ENCODE data around the gene TADA1. TPM values are rescaled to one million over a fixed set of nuclear protein-coding genes. Genes with fewer than 3 reads are reported as not detected.

TADA1 gene
- total and polyA plus RNA-seq, 4 donors = 9.1 to 21.3 (median 15.0) TPM

DNA sequence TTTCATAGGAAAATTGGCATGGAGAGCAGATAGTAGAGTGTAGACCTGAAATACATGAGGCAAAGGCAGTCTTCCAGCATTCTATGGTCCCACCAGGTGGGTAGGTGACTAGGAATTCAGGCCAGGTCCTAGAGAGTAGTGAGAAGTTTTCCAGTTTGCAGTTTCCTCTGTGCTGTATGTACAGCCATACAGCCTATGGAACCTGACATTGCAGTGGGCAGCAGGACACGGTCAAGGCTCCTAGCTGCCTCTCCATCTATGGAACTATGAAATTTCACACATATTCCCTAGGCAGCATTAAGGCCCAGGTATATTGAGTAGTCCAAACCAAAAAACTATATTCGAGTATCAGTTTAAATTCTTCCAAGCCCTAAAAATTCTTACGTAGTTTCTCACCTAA is 20.5 kb downstream of the TADA1 start:
- H3K27ac ChIP-seq (ENCODE audit: low read depth in 1 of 2, low read length in 2 of 2) = no peak overlapping the region
- H3K27me3 ChIP-seq (ENCODE audit: control insufficient read depth in 4 of 4, insufficient read depth in 4 of 4, low read length in 3 of 4) = no peaks in the 10 kb centered on the region
- no peak for TF ChIP-seq JUND (IDR thresholded peaks at IDR 0.05)
- no peaks in the 10 kb centered on the region for H3K9me3 ChIP-seq (ENCODE audit: control insufficient read depth in 4 of 4, low read length in 3 of 4)
- DNase-seq (ENCODE audit: low spot score) = no peak
- 93% methylated on average over 3 of the region's 3 CpGs for whole genome bisulfite sequencing
- peaks cover 0 to 10% (median 0%) of the 10 kb centered on the region in 4 donors for H3K4me1 ChIP-seq (ENCODE audit: control insufficient read depth in 4 of 4, insufficient read depth in 4 of 4, low read length in 3 of 4)
- peaks cover 16 to 58% (median 54%) of the 10 kb centered on the region in 4 donors for H3K36me3 ChIP-seq (ENCODE audit: control insufficient read depth in 4 of 4, insufficient read depth in 3 of 4, low read depth in 1 of 4, low read length in 3 of 4)
- no peak overlapping the region for H3K9ac ChIP-seq (ENCODE audit: low read depth in 1 of 2, low read length in 2 of 2)
- no peak overlapping the region for H3K4me3 ChIP-seq (ENCODE audit: low read depth in 1 of 3, low read length in 3 of 3)

DNA sequence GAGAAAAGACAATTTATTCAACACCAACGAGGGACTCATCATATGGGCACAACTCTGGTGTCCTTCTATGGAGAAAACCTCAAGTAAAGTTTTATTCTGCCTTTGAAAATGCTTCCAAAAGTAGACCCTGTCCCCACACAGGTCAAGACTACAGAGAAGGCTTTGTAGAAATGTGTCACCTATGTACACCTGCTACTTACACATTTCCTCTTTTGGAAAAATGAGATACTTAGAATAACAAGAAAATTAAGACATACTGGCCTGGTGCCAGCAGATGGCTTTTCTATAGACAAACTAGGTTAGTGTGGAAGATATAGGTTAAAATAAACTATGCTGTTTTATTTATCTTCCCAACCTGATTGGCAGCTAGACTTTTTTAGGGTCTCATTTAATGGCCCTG is 23.1 kb downstream of the TADA1 start:
- H3K4me1 ChIP-seq (ENCODE audit: control insufficient read depth in 4 of 4, insufficient read depth in 4 of 4, low read length in 3 of 4) = no peaks in the 10 kb centered on the region
- no peaks in the 10 kb centered on the region for H3K9me3 ChIP-seq (ENCODE audit: control insufficient read depth in 4 of 4, low read length in 3 of 4)
- H3K27ac ChIP-seq (ENCODE audit: low read depth in 1 of 2, low read length in 2 of 2) = no peak overlapping the region
- peaks cover 20 to 66% (median 58%) of the 10 kb centered on the region in 4 donors for H3K36me3 ChIP-seq (ENCODE audit: control insufficient read depth in 4 of 4, insufficient read depth in 3 of 4, low read depth in 1 of 4, low read length in 3 of 4)
- TF ChIP-seq RAD21 (IDR thresholded peaks at IDR 0.05) (no peak), FOXA1 (IDR thresholded peaks at IDR 0.05) (no peak), CTCF (IDR thresholded peaks at IDR 0.05; ENCODE audit: low read depth, low read length, missing input control) (no peak), ZBTB33 (IDR thresholded peaks at IDR 0.05) (no peak), JUND (IDR thresholded peaks at IDR 0.05) (no peak), RXRA (IDR thresholded peaks at IDR 0.05) (no peak), FOXA2 (IDR thresholded peaks at IDR 0.05) (no peak), SP1 (IDR thresholded peaks at IDR 0.05) (no peak), YY1 (IDR thresholded peaks at IDR 0.05) (no peak), HNF4A (conservative IDR thresholded peaks at IDR 0.05) (no peak)
- TF ChIP-seq, protein P1, sequence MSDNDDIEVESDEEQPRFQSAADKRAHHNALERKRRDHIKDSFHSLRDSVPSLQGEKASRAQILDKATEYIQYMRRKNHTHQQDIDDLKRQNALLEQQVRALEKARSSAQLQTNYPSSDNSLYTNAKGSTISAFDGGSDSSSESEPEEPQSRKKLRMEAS (IDR thresholded peaks at IDR 0.05) = no peak
- no peak for DNase-seq (ENCODE audit: low spot score)
- WGBS = 27% methylated on average over 1 of the region's 1 CpG
- no peak overlapping the region for H3K4me3 ChIP-seq (ENCODE audit: low read depth in 1 of 3, low read length in 3 of 3)
- H3K27me3 ChIP-seq (ENCODE audit: control insufficient read depth in 4 of 4, insufficient read depth in 4 of 4, low read length in 3 of 4) = no peaks in the 10 kb centered on the region
- no peak overlapping the region for H3K9ac ChIP-seq (ENCODE audit: low read depth in 1 of 2, low read length in 2 of 2)

- Histone ChIP-seq H3K36me3 (ENCODE audit: control insufficient read depth in 4 of 4, insufficient read depth in 3 of 4, low read depth in 1 of 4, low read length in 3 of 4) (peaks cover 18 to 79% (median 53%) of the 10 kb centered on the region in 4 donors), H3K4me3 (ENCODE audit: low read depth in 1 of 3, low read length in 3 of 3) (no peak overlapping the region), H3K9ac (ENCODE audit: low read depth in 1 of 2, low read length in 2 of 2) (no peak overlapping the region), H3K27ac (ENCODE audit: low read depth in 1 of 2, low read length in 2 of 2) (no peak overlapping the region), H3K27me3 (ENCODE audit: control insufficient read depth in 4 of 4, insufficient read depth in 4 of 4, low read length in 3 of 4) (no peaks in the 10 kb centered on the region), H3K4me1 (ENCODE audit: control insufficient read depth in 4 of 4, insufficient read depth in 4 of 4, low read length in 3 of 4) (no peaks in the 10 kb centered on the region), H3K9me3 (ENCODE audit: control insufficient read depth in 4 of 4, low read length in 3 of 4) (no peaks in the 10 kb centered on the region)
- no peak for DNase-seq (ENCODE audit: low spot score)
- TF ChIP-seq ZBTB33 (IDR thresholded peaks at IDR 0.05) (no peak), HNF4A (conservative IDR thresholded peaks at IDR 0.05) (no peak)
- 99% methylated on average over 20 of the region's 20 CpGs for WGBS
Measured at GRCh38 chr1:166849135-166849534, 26.9 kb downstream of the TADA1 start.
